Body of pancreas (tissue), 4 donors: ENCODE measurements around the gene LDLRAD4. TPM values are rescaled to one million over a fixed set of nuclear protein-coding genes. Genes with fewer than 3 reads are reported as not detected.

Experiments
- ATAC-seq: fragments of 150-250 bp; one replicate; pipeline ENCODE4 v1.9.1; 2016
- DNase-seq, 4 donors: peaks; one replicate each; pipeline ENCODE4 v3.0.0-alpha.2; 2019
- H3K27ac ChIP-seq, 4 donors: fragments of 200-600 bp; sonication (generic); 1 replicate in 3 of 4; 2 replicates in 1 of 4; pipeline versions ENCODE4 v1.5.1 to v1.6.1; 2016 to 2019; ENCODE audit warnings: mild to moderate bottlenecking in 1 of 4, mixed read lengths in 1 of 4, moderate library complexity in 1 of 4
- H3K27me3 ChIP-seq, 2 donors: fragments of 200-600 bp; sonication (generic); one replicate each; pipeline ENCODE4 v1.6.0; 2016; ENCODE audit warnings: mild to moderate bottlenecking in 1 of 2
- H3K36me3 ChIP-seq, 2 donors: fragments of 200-600 bp; sonication (generic); replicated peaks in 1 of 2; 2 replicates each; pipeline ENCODE4 v1.5.1; 2016; ENCODE audit warnings: low read depth in 2 of 2; ENCODE audit not compliant: insufficient read depth in 1 of 2
- H3K4me1 ChIP-seq: fragments of 200-600 bp; sonication (generic); one replicate; pipeline ENCODE4 v1.6.0; 2016
- H3K4me3 ChIP-seq, 2 donors: fragments of 200-600 bp; sonication (generic); 1 replicate in 1 of 2; 2 replicates in 1 of 2; pipeline ENCODE4 v1.5.1; 2016 to 2019
- H3K9me3 ChIP-seq, 3 donors: fragments of 200-600 bp; sonication (generic); 1 replicate in 2 of 3; 2 replicates in 1 of 3; pipeline ENCODE4 v1.5.1; 2016
- POLR2A ChIP-seq, 3 donors: fragments of 450-650 bp; IDR thresholded peaks; one replicate each; pipeline ENCODE4 v1.6.1; 2016; ENCODE audit warnings: antibody characterized with exemption in 3 of 3, mild to moderate bottlenecking in 2 of 3
- WGBS, 2 donors: methylation state at CpG; one replicate each; pipeline ENCODE4 v1.1.5; 2017; 5-methylcytosine and 5-hydroxymethylcytosine counted together
- intact Hi-C: fragments of 100-400 bp; cut with DNase I; formaldehyde crosslinking; loops from one replicate; pipeline ENCODE4 v1.15.1; 2023
- total RNA-seq, 2 donors: library from RNA; depleted of rRNA; stranded (reverse); fragments of >200 nt; gene quantifications; one replicate each; pipeline ENCODE4 v1.1.0, GENCODE V29; 2016
- TF ChIP-seq, protein P1 (sequence below), 7 experiments: fragments of 450-650 bp in 4 of 7; fragments of 200-600 bp in 3 of 7; sonication (generic) in 3 of 7; IDR thresholded peaks; one replicate each; pipeline ENCODE4 v1.5.1; 2016 to 2019; ENCODE audit warnings: antibody characterized with exemption in 7 of 7

The LDLRAD4 gene
- total RNA-seq, 2 donors from 2014 or later, result 8.6 to 35.9 TPM

- H3K27me3 ChIP-seq, result no peaks in the 10 kb centered on the region
- H3K4me3 ChIP-seq, result no peak overlapping the region
- no peak for DNase-seq
- no peak for ATAC-seq
- H3K9me3 ChIP-seq, result no peaks in the 10 kb centered on the region
- intact Hi-C loops, result no loop called here
- TF ChIP-seq POLR2A (IDR thresholded peaks at IDR 0.05), result no peak
- TF ChIP-seq, protein P1, sequence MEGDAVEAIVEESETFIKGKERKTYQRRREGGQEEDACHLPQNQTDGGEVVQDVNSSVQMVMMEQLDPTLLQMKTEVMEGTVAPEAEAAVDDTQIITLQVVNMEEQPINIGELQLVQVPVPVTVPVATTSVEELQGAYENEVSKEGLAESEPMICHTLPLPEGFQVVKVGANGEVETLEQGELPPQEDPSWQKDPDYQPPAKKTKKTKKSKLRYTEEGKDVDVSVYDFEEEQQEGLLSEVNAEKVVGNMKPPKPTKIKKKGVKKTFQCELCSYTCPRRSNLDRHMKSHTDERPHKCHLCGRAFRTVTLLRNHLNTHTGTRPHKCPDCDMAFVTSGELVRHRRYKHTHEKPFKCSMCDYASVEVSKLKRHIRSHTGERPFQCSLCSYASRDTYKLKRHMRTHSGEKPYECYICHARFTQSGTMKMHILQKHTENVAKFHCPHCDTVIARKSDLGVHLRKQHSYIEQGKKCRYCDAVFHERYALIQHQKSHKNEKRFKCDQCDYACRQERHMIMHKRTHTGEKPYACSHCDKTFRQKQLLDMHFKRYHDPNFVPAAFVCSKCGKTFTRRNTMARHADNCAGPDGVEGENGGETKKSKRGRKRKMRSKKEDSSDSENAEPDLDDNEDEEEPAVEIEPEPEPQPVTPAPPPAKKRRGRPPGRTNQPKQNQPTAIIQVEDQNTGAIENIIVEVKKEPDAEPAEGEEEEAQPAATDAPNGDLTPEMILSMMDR (IDR thresholded peaks at IDR 0.05), result no peak
- H3K4me1 ChIP-seq, result no peaks in the 10 kb centered on the region
- H3K27ac ChIP-seq, result no peak overlapping the region
- WGBS, 2 donors, result 78 to 85% methylated on average over 8 to 18 of the region's 20 CpGs
- H3K36me3 ChIP-seq, result no peaks in the 10 kb centered on the region
These were observed 401.1 kb downstream of the LDLRAD4 start for GRCh38 chr18:13619505-13620205.

DNA sequence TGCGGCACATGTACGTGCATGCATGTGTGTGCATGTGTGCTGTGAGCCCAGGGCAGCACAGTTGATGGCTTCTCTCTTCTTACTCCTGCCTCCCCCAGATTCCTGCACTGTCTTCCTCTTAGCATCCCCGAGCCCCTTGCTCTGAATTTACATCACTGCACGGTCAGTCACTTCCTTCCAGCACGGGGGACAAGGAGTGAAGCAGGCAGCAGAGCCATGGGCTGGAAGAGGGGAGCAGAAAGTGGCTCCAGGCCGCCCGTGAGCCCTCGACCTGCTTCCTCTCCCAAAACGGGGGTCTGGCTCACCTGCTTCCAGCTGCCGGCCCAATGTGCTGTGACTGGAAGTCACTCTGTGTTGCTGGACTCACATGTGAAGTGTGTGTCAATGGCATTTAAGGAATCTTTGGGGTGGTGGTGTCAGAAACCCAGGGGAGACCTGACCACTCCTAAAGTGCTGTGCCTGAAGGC is 401.7 kb downstream of the LDLRAD4 start:
- no peaks in the 10 kb centered on the region for H3K27me3 ChIP-seq
- H3K36me3 ChIP-seq, result no peaks in the 10 kb centered on the region
- ATAC-seq, result no peak
- no peaks in the 10 kb centered on the region for H3K4me1 ChIP-seq
- H3K4me3 ChIP-seq, result no peak overlapping the region
- DNase-seq, result no peak
- intact Hi-C loops, result no loop called here
- no peak for TF ChIP-seq POLR2A (IDR thresholded peaks at IDR 0.05)
- WGBS, 2 donors, result 69 to 78% methylated on average over 10 of the region's 10 CpGs
- no peak overlapping the region for H3K27ac ChIP-seq
- H3K9me3 ChIP-seq, result no peaks in the 10 kb centered on the region

GRCh38 chr18:13620818-13621445 is 402.4 kb downstream of the LDLRAD4 start:
- no peaks in the 10 kb centered on the region for H3K4me1 ChIP-seq
- H3K27me3 ChIP-seq, result no peaks in the 10 kb centered on the region
- no peak overlapping the region for H3K4me3 ChIP-seq
- TF ChIP-seq, protein P1 (IDR thresholded peaks at IDR 0.05), result no peak
- no peak for TF ChIP-seq POLR2A (IDR thresholded peaks at IDR 0.05)
- no peaks in the 10 kb centered on the region for H3K9me3 ChIP-seq
- no peaks in the 10 kb centered on the region for H3K36me3 ChIP-seq
- no peak overlapping the region for H3K27ac ChIP-seq
- no peak for ATAC-seq
- 86 to 87% methylated on average over 15 to 26 of the region's 29 CpGs for WGBS, 2 donors
- intact Hi-C loops, result no loop called here
- no peak for DNase-seq

GRCh38 chr18:13621446-13621849 is 402.9 kb downstream of the LDLRAD4 start:
- DNase-seq (no peak), ATAC-seq (no peak)
- intact Hi-C loops, result no loop called here
- Histone ChIP-seq H3K27me3 (no peaks in the 10 kb centered on the region), H3K27ac (no peak overlapping the region), H3K36me3 (no peaks in the 10 kb centered on the region), H3K4me1 (no peaks in the 10 kb centered on the region), H3K4me3 (no peak overlapping the region), H3K9me3 (no peaks in the 10 kb centered on the region)
- TF ChIP-seq POLR2A (IDR thresholded peaks at IDR 0.05), result no peak
- TF ChIP-seq, protein P1 (IDR thresholded peaks at IDR 0.05), result no peak
- 87 to 96% methylated on average over 19 to 22 of the region's 23 CpGs for WGBS, 2 donors

DNA sequence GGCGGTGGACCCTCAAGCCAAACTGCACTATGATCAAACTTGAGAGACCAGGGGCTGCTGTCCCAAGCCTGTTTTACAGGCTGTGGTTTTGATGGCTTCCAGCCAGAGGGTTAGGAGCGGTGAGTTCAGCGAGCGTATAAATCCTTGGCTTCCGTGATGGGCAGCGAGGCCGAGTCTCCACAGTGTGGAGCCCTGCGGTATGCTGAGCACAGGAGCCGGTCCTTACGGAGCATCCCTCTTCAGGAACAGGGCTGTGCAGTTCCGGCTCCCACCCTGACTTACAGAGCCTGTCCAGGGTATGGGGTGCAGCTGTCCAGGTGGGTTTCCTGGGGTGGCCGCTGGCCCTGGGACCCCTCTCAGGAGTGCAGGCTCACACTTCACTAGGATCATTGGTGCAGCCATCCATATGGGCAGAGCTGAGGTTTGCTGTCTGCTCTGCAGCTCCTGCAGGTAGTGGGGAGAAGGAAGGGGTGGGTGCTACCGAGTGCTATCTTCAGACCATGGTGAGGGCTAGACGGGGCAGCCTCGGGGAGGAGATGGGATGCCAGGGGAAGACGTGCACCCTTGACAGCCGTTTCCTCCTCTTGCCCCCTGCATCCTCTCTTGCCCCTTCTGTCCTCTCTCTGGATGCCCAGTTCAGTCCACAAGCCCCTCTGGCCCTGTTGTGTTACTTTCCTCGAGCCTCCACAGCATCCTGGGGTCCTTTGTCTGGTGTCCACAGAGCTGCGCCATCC is 403.5 kb downstream of the LDLRAD4 start:
- TF ChIP-seq POLR2A (IDR thresholded peaks at IDR 0.05), result no peak
- TF ChIP-seq, protein P1 (IDR thresholded peaks at IDR 0.05), result no peak
- no peaks in the 10 kb centered on the region for H3K36me3 ChIP-seq
- no peaks in the 10 kb centered on the region for H3K27me3 ChIP-seq
- ATAC-seq (no peak), DNase-seq (no peak)
- H3K27ac ChIP-seq, result no peak overlapping the region
- intact Hi-C loops, result no loop called here
- WGBS, 2 donors, result 82 to 89% methylated on average over 10 to 19 of the region's 19 CpGs
- no peaks in the 10 kb centered on the region for H3K4me1 ChIP-seq
- no peaks in the 10 kb centered on the region for H3K9me3 ChIP-seq
- no peak overlapping the region for H3K4me3 ChIP-seq
